Hindlimb muscle (tissue), 1 donor: Measurements from ENCODE around the gene SPR. TPM values are rescaled to one million over a fixed set of nuclear protein-coding genes. Genes with fewer than 3 reads are reported as not detected.

ENCODE experiments used
- DNase-seq: peaks from one replicate; pipeline ENCODE4 v3.0.0-alpha.2; 2013
- polyA plus RNA-seq: library from polyadenylated mRNA; unstranded; fragments of 120-200 nt; gene quantifications from one replicate; pipeline ENCODE4 v1.2.1, GENCODE V29; 2013; ENCODE audit not compliant: insufficient read length

SPR gene
- polyA plus RNA-seq, 1 donor, result 4.4 TPM

- no peak for DNase-seq
These were observed 45.0 kb downstream of the SPR start for GRCh38 chr2:72932045-72932740.

GRCh38 chr2:72932805-72933204 is 45.6 kb downstream of the SPR start:
- DNase-seq, result no peak

GRCh38 chr2:72933207-72933606 is 46.0 kb downstream of the SPR start:
- no peak for DNase-seq

- DNase-seq, result no peak
These were observed 46.5 kb downstream of the SPR start for GRCh38 chr2:72933646-72934151.

- no peak for DNase-seq
These were observed 47.7 kb downstream of the SPR start for GRCh38 chr2:72934683-72935610.

GRCh38 chr2:72935611-72935957 is 48.4 kb downstream of the SPR start:
- no peak for DNase-seq

GRCh38 chr2:72936660-72937355 is 49.6 kb downstream of the SPR start:
- DNase-seq, result no peak

GRCh38 chr2:72937356-72937669 is 50.1 kb downstream of the SPR start:
- no peak for DNase-seq

- DNase-seq, result no peak
These were observed 51.2 kb downstream of the SPR start for GRCh38 chr2:72938455-72938854.

- DNase-seq, result no peak
These were observed 53.2 kb downstream of the SPR start for GRCh38 chr2:72940361-72940760.

GRCh38 chr2:72940786-72941185 is 53.6 kb downstream of the SPR start:
- DNase-seq, result no peak

Other genes starting within 250 kb of the SPR start
- gene EXOC6B, start 61.4 kb upstream of the SPR start, polyA plus RNA-seq, result 11.3 TPM
- not detected for gene EMX1, start 30.1 kb downstream of the SPR start, polyA plus RNA-seq
- gene SFXN5, start 184.3 kb downstream of the SPR start, polyA plus RNA-seq, result 6.4 TPM
- 18.8 TPM for gene RAB11FIP5, start 225.5 kb downstream of the SPR start, polyA plus RNA-seq